ENCODE results near the gene MUC5AC.
"Not testable (repeated sequence)": the region's sequence is repeated elsewhere in the genome, so short reads cannot be mapped to it uniquely, and the experiment has no call there.

MUC5AC gene

GRCh38 chr11:1184139-1184538 is 26.4 kb downstream of the MUC5AC start:
- H3K4me3 ChIP-seq (ENCODE audit: control insufficient read depth in 1 of 7, extremely low read depth in 1 of 7, insufficient read depth in 4 of 7, low read depth in 2 of 7, low read length in 6 of 7); POLR2A ChIA-PET; CTCF ChIA-PET; H3K27ac ChIP-seq (ENCODE audit: insufficient read depth in 1 of 2, low read depth in 1 of 2, low read length in 2 of 2, poor library complexity in 1 of 2, severe bottlenecking in 2 of 2); H3K4me1 ChIP-seq (ENCODE audit: control extremely low read depth in 1 of 4, control insufficient read depth in 4 of 4, insufficient read depth in 4 of 4, low read length in 3 of 4); H3K36me3 ChIP-seq (ENCODE audit: control insufficient read depth in 4 of 4, insufficient read depth in 4 of 4, low read length in 3 of 4); DNase-seq: not testable (repeated sequence)
- 93% methylated on average over 3 of the region's 22 CpGs for WGBS (ENCODE audit: insufficient coverage)
- Histone ChIP-seq H3K9me3 (ENCODE audit: control extremely low read depth in 1 of 5, control insufficient read depth in 4 of 5, insufficient read depth in 2 of 5, low read depth in 1 of 5, low read length in 4 of 5) (peaks cover 0 to 26% (median 9%) of the 10 kb centered on the region in 5 experiments), H3K27me3 (replicated peaks in 2 of 5; ENCODE audit: control insufficient read depth in 4 of 5, insufficient read depth in 5 of 5, low read length in 4 of 5) (peaks cover 0 to 11% (median 2%) of the 10 kb centered on the region in 5 experiments)

- Histone ChIP-seq H3K27me3 (replicated peaks in 2 of 5; ENCODE audit: control insufficient read depth in 4 of 5, insufficient read depth in 5 of 5, low read length in 4 of 5) (peaks cover 0 to 11% (median 2%) of the 10 kb centered on the region in 5 experiments), H3K9me3 (ENCODE audit: control extremely low read depth in 1 of 5, control insufficient read depth in 4 of 5, insufficient read depth in 2 of 5, low read depth in 1 of 5, low read length in 4 of 5) (peaks cover 0 to 22% (median 9%) of the 10 kb centered on the region in 5 experiments)
- CTCF ChIA-PET = interaction anchor here (0.6 kb wide), 1 partner anchor 244 kb away, joined by 3 read pairs; no protein-coding TSS in a partner anchor
- POLR2A ChIA-PET; DNase-seq; H3K27ac ChIP-seq (ENCODE audit: insufficient read depth in 1 of 2, low read depth in 1 of 2, low read length in 2 of 2, poor library complexity in 1 of 2, severe bottlenecking in 2 of 2); H3K4me1 ChIP-seq (ENCODE audit: control extremely low read depth in 1 of 4, control insufficient read depth in 4 of 4, insufficient read depth in 4 of 4, low read length in 3 of 4); H3K36me3 ChIP-seq (ENCODE audit: control insufficient read depth in 4 of 4, insufficient read depth in 4 of 4, low read length in 3 of 4); H3K4me3 ChIP-seq (ENCODE audit: control insufficient read depth in 1 of 7, extremely low read depth in 1 of 7, insufficient read depth in 4 of 7, low read depth in 2 of 7, low read length in 6 of 7): not testable (repeated sequence)
- WGBS (ENCODE audit: insufficient coverage) = no CpG with 5 or more reads among the region's 15 CpGs
These were observed 30.8 kb downstream of the MUC5AC start for GRCh38 chr11:1188451-1189130.

- H3K4me3 ChIP-seq (ENCODE audit: control insufficient read depth in 1 of 7, extremely low read depth in 1 of 7, insufficient read depth in 4 of 7, low read depth in 2 of 7, low read length in 6 of 7); H3K4me1 ChIP-seq (ENCODE audit: control extremely low read depth in 1 of 4, control insufficient read depth in 4 of 4, insufficient read depth in 4 of 4, low read length in 3 of 4); H3K36me3 ChIP-seq (ENCODE audit: control insufficient read depth in 4 of 4, insufficient read depth in 4 of 4, low read length in 3 of 4); CTCF ChIA-PET; DNase-seq; POLR2A ChIA-PET; H3K27ac ChIP-seq (ENCODE audit: insufficient read depth in 1 of 2, low read depth in 1 of 2, low read length in 2 of 2, poor library complexity in 1 of 2, severe bottlenecking in 2 of 2): not testable (repeated sequence)
- peaks cover 0 to 21% (median 9%) of the 10 kb centered on the region in 5 experiments for H3K9me3 ChIP-seq (ENCODE audit: control extremely low read depth in 1 of 5, control insufficient read depth in 4 of 5, insufficient read depth in 2 of 5, low read depth in 1 of 5, low read length in 4 of 5)
- peaks cover 0 to 11% (median 2%) of the 10 kb centered on the region in 5 experiments for H3K27me3 ChIP-seq (replicated peaks in 2 of 5; ENCODE audit: control insufficient read depth in 4 of 5, insufficient read depth in 5 of 5, low read length in 4 of 5)
- no CpG with 5 or more reads among the region's 12 CpGs for WGBS (ENCODE audit: insufficient coverage)
These were observed 32.1 kb downstream of the MUC5AC start for GRCh38 chr11:1189816-1190215.

GRCh38 chr11:1191786-1192470 is 34.2 kb downstream of the MUC5AC start:
- H3K4me3 ChIP-seq (ENCODE audit: control insufficient read depth in 1 of 7, extremely low read depth in 1 of 7, insufficient read depth in 4 of 7, low read depth in 2 of 7, low read length in 6 of 7); H3K27me3 ChIP-seq (replicated peaks in 2 of 5; ENCODE audit: control insufficient read depth in 4 of 5, insufficient read depth in 5 of 5, low read length in 4 of 5); POLR2A ChIA-PET; H3K4me1 ChIP-seq (ENCODE audit: control extremely low read depth in 1 of 4, control insufficient read depth in 4 of 4, insufficient read depth in 4 of 4, low read length in 3 of 4); H3K27ac ChIP-seq (ENCODE audit: insufficient read depth in 1 of 2, low read depth in 1 of 2, low read length in 2 of 2, poor library complexity in 1 of 2, severe bottlenecking in 2 of 2); H3K36me3 ChIP-seq (ENCODE audit: control insufficient read depth in 4 of 4, insufficient read depth in 4 of 4, low read length in 3 of 4); DNase-seq; H3K9me3 ChIP-seq (ENCODE audit: control extremely low read depth in 1 of 5, control insufficient read depth in 4 of 5, insufficient read depth in 2 of 5, low read depth in 1 of 5, low read length in 4 of 5): not testable (repeated sequence)
- 89% methylated on average over 16 of the region's 22 CpGs for WGBS (ENCODE audit: insufficient coverage)
- CTCF ChIA-PET = interaction anchor here (1.9 kb wide), 1 partner anchor 10 kb away, joined by 4 read pairs; no protein-coding TSS in a partner anchor

GRCh38 chr11:1192741-1193325 is 35.1 kb downstream of the MUC5AC start:
- CTCF ChIA-PET = interaction anchor here (1.9 kb wide), 1 partner anchor 9 kb away, joined by 4 read pairs; no protein-coding TSS in a partner anchor
- 97% methylated on average over 12 of the region's 17 CpGs for WGBS (ENCODE audit: insufficient coverage)
- no peaks in the 10 kb centered on the region for H3K9me3 ChIP-seq (ENCODE audit: control extremely low read depth in 1 of 5, control insufficient read depth in 4 of 5, insufficient read depth in 2 of 5, low read depth in 1 of 5, low read length in 4 of 5)

GRCh38 chr11:1193326-1194230 is 35.8 kb downstream of the MUC5AC start:
- H3K4me3 ChIP-seq (ENCODE audit: control insufficient read depth in 1 of 7, extremely low read depth in 1 of 7, insufficient read depth in 4 of 7, low read depth in 2 of 7, low read length in 6 of 7) = no peak overlapping the region
- H3K27ac ChIP-seq (ENCODE audit: insufficient read depth in 1 of 2, low read depth in 1 of 2, low read length in 2 of 2, poor library complexity in 1 of 2, severe bottlenecking in 2 of 2) = no peak overlapping the region
- H3K4me1 ChIP-seq (ENCODE audit: control extremely low read depth in 1 of 4, control insufficient read depth in 4 of 4, insufficient read depth in 4 of 4, low read length in 3 of 4) = peaks cover 0 to 3% (median 0%) of the 10 kb centered on the region in 4 experiments
- no peak for DNase-seq
- no peaks in the 10 kb centered on the region for H3K36me3 ChIP-seq (ENCODE audit: control insufficient read depth in 4 of 4, insufficient read depth in 4 of 4, low read length in 3 of 4)
- POLR2A ChIA-PET = no interaction called here
- H3K27me3 ChIP-seq (replicated peaks in 2 of 5; ENCODE audit: control insufficient read depth in 4 of 5, insufficient read depth in 5 of 5, low read length in 4 of 5) = peaks cover 0 to 5% (median 0%) of the 10 kb centered on the region in 5 experiments
- CTCF ChIA-PET = interaction anchor here (1.9 kb wide), 1 partner anchor 9 kb away, joined by 4 read pairs; no protein-coding TSS in a partner anchor
- no peaks in the 10 kb centered on the region for H3K9me3 ChIP-seq (ENCODE audit: control extremely low read depth in 1 of 5, control insufficient read depth in 4 of 5, insufficient read depth in 2 of 5, low read depth in 1 of 5, low read length in 4 of 5)
- 88% methylated on average over 37 of the region's 43 CpGs for WGBS (ENCODE audit: insufficient coverage)

More at GRCh38 chr11:1192741-1193325, 35.1 kb downstream of the MUC5AC start:
- Histone ChIP-seq H3K4me1 (ENCODE audit: control extremely low read depth in 1 of 4, control insufficient read depth in 4 of 4, insufficient read depth in 4 of 4, low read length in 3 of 4) (peaks cover 0 to 3% (median 0%) of the 10 kb centered on the region in 4 experiments), H3K27me3 (replicated peaks in 2 of 5; ENCODE audit: control insufficient read depth in 4 of 5, insufficient read depth in 5 of 5, low read length in 4 of 5) (peaks cover 0 to 5% (median 0%) of the 10 kb centered on the region in 5 experiments), H3K36me3 (ENCODE audit: control insufficient read depth in 4 of 4, insufficient read depth in 4 of 4, low read length in 3 of 4) (no peaks in the 10 kb centered on the region), H3K4me3 (ENCODE audit: control insufficient read depth in 1 of 7, extremely low read depth in 1 of 7, insufficient read depth in 4 of 7, low read depth in 2 of 7, low read length in 6 of 7) (no peak overlapping the region), H3K27ac (ENCODE audit: insufficient read depth in 1 of 2, low read depth in 1 of 2, low read length in 2 of 2, poor library complexity in 1 of 2, severe bottlenecking in 2 of 2) (no peak overlapping the region)
- POLR2A ChIA-PET = no interaction called here
- no peak for DNase-seq

All from common myeloid progenitor, CD34-positive (primary cell).